Measurements from ENCODE around the gene CAMP.

- TF ChIP-seq GABPA (IDR thresholded peaks at IDR 0.05; ENCODE audit: low read depth) (no peak), CTCF (IDR thresholded peaks at IDR 0.05) (no peak)
Observed at GRCh38 chr3:48214225-48214624, 9.1 kb upstream of the CAMP start.

Measured in SK-N-SH (cell line).